HG02759 (cell line): Measurements from ENCODE around the gene TTC9B.

Experiments
- ATAC-seq: cut with Tn5 transposase; IDR thresholded peaks from one replicate; pipeline ENCODE4 v1.9.1; 2021; ENCODE audit warnings: mild to moderate bottlenecking, moderate library complexity; ENCODE audit not compliant: unreplicated experiment

The TTC9B gene

GRCh38 chr19:40249201-40249600, 31.0 kb upstream of the TTC9B start:
- no peak for ATAC-seq

- no peak for ATAC-seq
Measured at GRCh38 chr19:40247735-40248262, 29.6 kb upstream of the TTC9B start.

GRCh38 chr19:40247178-40247577, 29.0 kb upstream of the TTC9B start:
- no peak for ATAC-seq

GRCh38 chr19:40246292-40247073, 28.3 kb upstream of the TTC9B start:
- ATAC-seq, result no peak

GRCh38 chr19:40245506-40246128, 27.4 kb upstream of the TTC9B start:
- ATAC-seq, result no peak

- ATAC-seq, result no peak
Measured at GRCh38 chr19:40244579-40245317, 26.6 kb upstream of the TTC9B start.

- no peak for ATAC-seq
Measured at GRCh38 chr19:40243181-40243580, 25.0 kb upstream of the TTC9B start.

- no peak for ATAC-seq
Measured at GRCh38 chr19:40242480-40242879, 24.3 kb upstream of the TTC9B start.

- no peak for ATAC-seq
Measured at GRCh38 chr19:40241809-40242384, 23.7 kb upstream of the TTC9B start.

- ATAC-seq, result no peak
Measured at GRCh38 chr19:40241125-40241808, 23.1 kb upstream of the TTC9B start.

GRCh38 chr19:40240332-40240731, 22.1 kb upstream of the TTC9B start:
- ATAC-seq, result no peak

- no peak for ATAC-seq
Measured at GRCh38 chr19:40239415-40240226, 21.4 kb upstream of the TTC9B start.

- ATAC-seq, result no peak
Measured at GRCh38 chr19:40238775-40239174, 20.6 kb upstream of the TTC9B start.

- ATAC-seq, result no peak
Measured at GRCh38 chr19:40237791-40238190, 19.6 kb upstream of the TTC9B start.

GRCh38 chr19:40236366-40236765, 18.2 kb upstream of the TTC9B start:
- no peak for ATAC-seq

- no peak for ATAC-seq
Measured at GRCh38 chr19:40236026-40236355, 17.8 kb upstream of the TTC9B start.

GRCh38 chr19:40235238-40236025, 17.2 kb upstream of the TTC9B start:
- ATAC-seq, result no peak

GRCh38 chr19:40234429-40235237, 16.4 kb upstream of the TTC9B start:
- no peak for ATAC-seq
